ENCODE results near the gene CELA2B.

DNA sequence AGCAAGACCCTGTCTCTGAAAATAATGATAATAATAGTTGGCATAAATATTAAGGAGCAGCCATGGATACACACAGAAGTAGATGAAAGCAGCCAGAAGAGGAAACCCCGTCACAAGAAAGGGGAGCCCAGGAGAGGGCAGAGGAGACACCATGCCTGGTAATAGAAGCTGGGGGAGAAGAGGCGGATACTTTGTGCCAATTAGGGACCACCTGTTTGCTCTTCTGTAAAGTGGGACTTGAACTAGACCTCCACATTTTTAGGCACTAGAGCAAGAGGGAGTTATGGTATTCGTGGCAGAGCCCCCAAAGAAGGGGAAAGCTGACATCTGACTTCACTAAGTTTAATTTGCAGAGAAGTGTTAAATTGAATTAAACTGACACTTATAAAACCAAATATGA is 12.5 kb downstream of the CELA2B start:
- TF ChIP-seq, protein P1, sequence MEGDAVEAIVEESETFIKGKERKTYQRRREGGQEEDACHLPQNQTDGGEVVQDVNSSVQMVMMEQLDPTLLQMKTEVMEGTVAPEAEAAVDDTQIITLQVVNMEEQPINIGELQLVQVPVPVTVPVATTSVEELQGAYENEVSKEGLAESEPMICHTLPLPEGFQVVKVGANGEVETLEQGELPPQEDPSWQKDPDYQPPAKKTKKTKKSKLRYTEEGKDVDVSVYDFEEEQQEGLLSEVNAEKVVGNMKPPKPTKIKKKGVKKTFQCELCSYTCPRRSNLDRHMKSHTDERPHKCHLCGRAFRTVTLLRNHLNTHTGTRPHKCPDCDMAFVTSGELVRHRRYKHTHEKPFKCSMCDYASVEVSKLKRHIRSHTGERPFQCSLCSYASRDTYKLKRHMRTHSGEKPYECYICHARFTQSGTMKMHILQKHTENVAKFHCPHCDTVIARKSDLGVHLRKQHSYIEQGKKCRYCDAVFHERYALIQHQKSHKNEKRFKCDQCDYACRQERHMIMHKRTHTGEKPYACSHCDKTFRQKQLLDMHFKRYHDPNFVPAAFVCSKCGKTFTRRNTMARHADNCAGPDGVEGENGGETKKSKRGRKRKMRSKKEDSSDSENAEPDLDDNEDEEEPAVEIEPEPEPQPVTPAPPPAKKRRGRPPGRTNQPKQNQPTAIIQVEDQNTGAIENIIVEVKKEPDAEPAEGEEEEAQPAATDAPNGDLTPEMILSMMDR (IDR thresholded peaks at IDR 0.05) = no peak
- no peak for TF ChIP-seq POLR2A (IDR thresholded peaks at IDR 0.05)
